WTC11 (cell line): Measurements from ENCODE around the gene CTCFL. TPM values are rescaled to one million over a fixed set of nuclear protein-coding genes. Genes with fewer than 3 reads are reported as not detected.

ENCODE experiments used
- ATAC-seq: fragments of 200-7000 bp; cut with Tn5 transposase; 2 replicates; pipeline ENCODE4 v1.10.0; 2021; ENCODE audit warnings: mild to moderate bottlenecking, moderate library complexity
- CTCF ChIA-PET: fragments of 300-600 bp; sonication (Branson Sonifier 250); formaldehyde crosslinking; loops from one replicate; lab custom pipeline; 2021; ENCODE audit warnings: antibody characterized with exemption; lab: Charles Lee
- POLR2A ChIA-PET: fragments of 350-600 bp; sonication (Branson Sonifier 250); formaldehyde crosslinking; loops from one replicate; lab custom pipeline; 2021; ENCODE audit warnings: antibody characterized with exemption; lab: Charles Lee
- DNase-seq: peaks from one replicate; pipeline ENCODE4 v3.0.0; 2021; ENCODE audit warnings: low spot score
- H3K27ac Mint-ChIP-seq: 2 replicates; pipeline ENCODE4 v1.8.0; 2021; ENCODE audit warnings: mixed read lengths
- H3K27me3 Mint-ChIP-seq: 2 replicates; pipeline ENCODE4 v1.8.0; 2021; ENCODE audit warnings: low read depth, mild to moderate bottlenecking, moderate library complexity, mixed read lengths
- H3K36me3 Mint-ChIP-seq: 2 replicates; pipeline ENCODE4 v1.8.0; 2021; ENCODE audit warnings: mixed read lengths
- H3K4me1 Mint-ChIP-seq: 2 replicates; pipeline ENCODE4 v1.8.0; 2022; ENCODE audit warnings: mixed read lengths
- H3K4me3 Mint-ChIP-seq: 2 replicates; pipeline ENCODE4 v1.8.0; 2021; ENCODE audit warnings: mild to moderate bottlenecking, moderate library complexity, mixed read lengths
- H3K9me3 Mint-ChIP-seq: 2 replicates; pipeline ENCODE4 v1.8.0; 2021; ENCODE audit warnings: mixed read lengths
- ATF6 ChIP-seq: sonication (generic); formaldehyde crosslinking; IDR thresholded peaks from 2 replicates; pipeline ENCODE4 v1.8.1; 2023; ENCODE audit warnings: mild to moderate bottlenecking, missing genetic modification reagents
- EMX1 ChIP-seq: fragments of 250-450 bp; sonication (Bioruptor Pico); IDR thresholded peaks from 2 replicates; pipeline ENCODE4 v1.8.0; 2021; ENCODE audit warnings: mild to moderate bottlenecking
- FOXP1 ChIP-seq: sonication (generic); formaldehyde crosslinking; IDR thresholded peaks from 2 replicates; pipeline ENCODE4 v1.8.0; 2022; ENCODE audit warnings: missing genetic modification reagents, mild to moderate bottlenecking, moderate library complexity, borderline replicate concordance
- GABPB1 ChIP-seq: sonication (generic); formaldehyde crosslinking; IDR thresholded peaks from 2 replicates; pipeline ENCODE4 v1.8.1; 2023; ENCODE audit warnings: mild to moderate bottlenecking, missing genetic modification reagents
- HMGXB4 ChIP-seq: sonication (generic); formaldehyde crosslinking; IDR thresholded peaks from 2 replicates; pipeline ENCODE4 v1.8.1; 2023; ENCODE audit warnings: mild to moderate bottlenecking, moderate library complexity, missing genetic modification reagents
- IRF2 ChIP-seq: sonication (generic); formaldehyde crosslinking; IDR thresholded peaks from 2 replicates; pipeline ENCODE4 v1.8.0; 2022; ENCODE audit warnings: low read depth, missing genetic modification reagents, borderline replicate concordance
- NFE2L1 ChIP-seq: sonication (generic); formaldehyde crosslinking; IDR thresholded peaks from 2 replicates; pipeline ENCODE4 v1.8.1; 2023; ENCODE audit warnings: missing genetic modification reagents
- NR2C2 ChIP-seq: sonication (generic); formaldehyde crosslinking; IDR thresholded peaks from 2 replicates; pipeline ENCODE4 v1.8.0; 2022; ENCODE audit warnings: mild to moderate bottlenecking, missing genetic modification reagents
- NR3C1 ChIP-seq: sonication (generic); formaldehyde crosslinking; conservative IDR thresholded peaks from 2 replicates; pipeline ENCODE4 v1.8.1; 2023; ENCODE audit warnings: low read depth, mild to moderate bottlenecking, missing genetic modification reagents
- OVOL2 ChIP-seq: fragments of 250-450 bp; sonication (Bioruptor Pico); IDR thresholded peaks from 2 replicates; pipeline ENCODE4 v1.9.0; 2021; ENCODE audit warnings: mild to moderate bottlenecking, borderline replicate concordance
- PRRX2 ChIP-seq: fragments of 250-450 bp; sonication (Bioruptor Pico); IDR thresholded peaks from 2 replicates; pipeline ENCODE4 v1.8.0; 2021; ENCODE audit warnings: mild to moderate bottlenecking
- RELA ChIP-seq: sonication (generic); formaldehyde crosslinking; IDR thresholded peaks from 2 replicates; pipeline ENCODE4 v1.8.1; 2022; ENCODE audit warnings: missing genetic modification reagents, mild to moderate bottlenecking, borderline replicate concordance
- SMAD3 ChIP-seq: sonication (generic); formaldehyde crosslinking; IDR thresholded peaks from 2 replicates; pipeline ENCODE4 v1.8.0; 2022; ENCODE audit warnings: missing genetic modification reagents, mild to moderate bottlenecking, borderline replicate concordance
- TCF7 ChIP-seq: sonication (generic); formaldehyde crosslinking; IDR thresholded peaks from 2 replicates; pipeline ENCODE4 v1.8.0; 2022; ENCODE audit warnings: mild to moderate bottlenecking, low read depth, missing genetic modification reagents, moderate library complexity
- ZNF121 ChIP-seq: sonication (generic); formaldehyde crosslinking; IDR thresholded peaks from 2 replicates; pipeline ENCODE4 v1.8.0; 2023; ENCODE audit warnings: missing genetic modification reagents
- ZNF138 ChIP-seq: sonication (generic); formaldehyde crosslinking; conservative IDR thresholded peaks from 2 replicates; pipeline ENCODE4 v1.8.1; 2022; ENCODE audit warnings: mild to moderate bottlenecking, moderate library complexity, missing genetic modification reagents
- ZNF219 ChIP-seq: sonication (generic); formaldehyde crosslinking; IDR thresholded peaks from 2 replicates; pipeline ENCODE4 v1.8.0; 2023; ENCODE audit warnings: missing genetic modification reagents, mild to moderate bottlenecking, borderline replicate concordance
- ZNF263 ChIP-seq: sonication (generic); formaldehyde crosslinking; IDR thresholded peaks from 2 replicates; pipeline ENCODE4 v1.8.1; 2022; ENCODE audit warnings: low read depth, mild to moderate bottlenecking, moderate library complexity, missing genetic modification reagents
- ZNF317 ChIP-seq: sonication (generic); formaldehyde crosslinking; IDR thresholded peaks from 2 replicates; pipeline ENCODE4 v1.8.1; 2023; ENCODE audit warnings: low read depth, mild to moderate bottlenecking, moderate library complexity, missing genetic modification reagents, borderline replicate concordance
- ZNF532 ChIP-seq: fragments of 250-450 bp; sonication (Bioruptor Pico); IDR thresholded peaks from 2 replicates; pipeline ENCODE4 v1.9.0; 2021; ENCODE audit warnings: mild to moderate bottlenecking, borderline replicate concordance
- total RNA-seq: library from RNA; stranded (reverse); gene quantifications from 3 replicates; pipeline ENCODE4 v1.2.3, GENCODE V29; 2021

The CTCFL gene
- total RNA-seq, 1 experiment from 2014 or later: 0.70 TPM

GRCh38 chr20:57495978-57496377, 29.0 kb downstream of the CTCFL start:
- Mint-ChIP-seq H3K36me3 (no peaks in the 10 kb centered on the region), H3K9me3 (peaks cover 10% of the 10 kb centered on the region), H3K27ac (no peak overlapping the region), H3K27me3 (no peaks in the 10 kb centered on the region), H3K4me3 (no peak overlapping the region), H3K4me1 (peaks cover 36% of the 10 kb centered on the region)
- TF ChIP-seq ZNF121 (no peak), ZNF138 (CRISPR knock-in tag) (no peak), ZNF263 (CRISPR knock-in tag) (no peak), ATF6 (CRISPR knock-in tag) (no peak), FOXP1 (no peak), ZNF532 (CRISPR knock-in tag) (no peak), ZNF317 (CRISPR knock-in tag) (no peak), RELA (CRISPR knock-in tag) (no peak), GABPB1 (CRISPR knock-in tag) (no peak), NFE2L1 (CRISPR knock-in tag) (no peak), SMAD3 (CRISPR knock-in tag) (no peak), NR2C2 (CRISPR knock-in tag) (no peak), ZNF219 (CRISPR knock-in tag) (no peak), PRRX2 (CRISPR knock-in tag) (no peak), TCF7 (no peak), NR3C1 (CRISPR knock-in tag) (no peak), OVOL2 (no peak), HMGXB4 (CRISPR knock-in tag) (no peak), EMX1 (CRISPR knock-in tag) (no peak), IRF2 (CRISPR knock-in tag) (no peak)
- ChIA-PET POLR2A (no interaction called here), CTCF (interaction anchor here (0.8 to 1.0 kb wide), 4 partner anchors 60 to 114 kb away, joined by 3 read pairs; no protein-coding TSS in a partner anchor)
- no peak for ATAC-seq
- no peak for DNase-seq
